Nephron progenitor cell (in vitro differentiated cells): ENCODE results near the gene MAP3K4.

Source experiments
- DNase-seq: peaks from one replicate; pipeline ENCODE4 v3.0.0; 2021
- H3K27ac Mint-ChIP-seq: 2 replicates; pipeline ENCODE4 v1.8.0; 2021; ENCODE audit warnings: mild to moderate bottlenecking, moderate library complexity, mixed read lengths
- H3K27me3 Mint-ChIP-seq: 2 replicates; pipeline ENCODE4 v1.8.0; 2021; ENCODE audit warnings: mild to moderate bottlenecking, low read depth, mixed read lengths; ENCODE audit not compliant: poor library complexity
- H3K36me3 Mint-ChIP-seq: 2 replicates; pipeline ENCODE4 v1.8.0; 2021; ENCODE audit warnings: low read depth, mixed read lengths
- H3K4me1 Mint-ChIP-seq: 2 replicates; pipeline ENCODE4 v1.8.0; 2021; ENCODE audit warnings: mixed read lengths
- H3K4me3 Mint-ChIP-seq: 2 replicates; pipeline ENCODE4 v1.8.0; 2021; ENCODE audit warnings: mild to moderate bottlenecking, moderate library complexity, mixed read lengths
- H3K9me3 Mint-ChIP-seq: 2 replicates; pipeline ENCODE4 v1.8.0; 2021; ENCODE audit warnings: mild to moderate bottlenecking, moderate library complexity, mixed read lengths
- TF ChIP-seq, protein P1 (sequence below): fragments of 200-600 bp; sonication (generic); IDR thresholded peaks from 2 replicates; pipeline ENCODE4 v1.5.0; 2021; ENCODE audit warnings: antibody characterized with exemption

Gene MAP3K4

DNA sequence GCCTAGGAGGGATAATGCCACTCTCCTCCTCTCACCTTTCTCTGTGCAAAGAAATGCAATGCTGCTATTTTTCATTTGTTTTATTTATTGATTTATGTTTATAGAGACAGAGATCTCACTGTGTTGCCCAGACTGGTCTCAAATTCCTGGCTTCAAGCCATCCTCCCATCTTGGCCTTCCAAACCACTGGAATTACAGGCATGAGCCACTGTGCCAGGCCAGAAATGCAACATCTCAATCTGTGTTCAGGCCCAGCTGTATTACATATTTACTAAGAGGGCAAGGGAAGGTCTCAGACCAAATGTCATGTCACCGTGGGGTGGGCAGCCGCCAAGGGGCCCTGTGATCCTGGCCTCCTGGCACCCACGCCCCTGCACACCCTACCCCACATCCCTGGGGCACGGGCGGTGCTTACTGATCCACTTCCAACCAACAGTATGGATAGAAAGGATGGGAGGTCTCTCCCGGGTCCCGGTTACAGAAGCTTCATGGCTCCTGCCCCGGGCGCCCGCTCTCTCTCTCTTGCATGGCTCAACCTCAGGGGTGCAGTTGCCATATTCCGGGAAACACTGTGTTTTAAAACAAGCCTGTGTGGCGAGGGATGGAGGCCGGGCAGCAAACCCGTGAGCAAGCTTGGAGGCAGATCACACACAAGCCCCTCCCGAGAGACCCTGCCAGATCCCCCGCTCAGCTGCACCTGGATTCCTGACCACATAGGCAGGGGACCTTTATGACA lies 170.5 kb downstream of the MAP3K4 start:
- H3K36me3 Mint-ChIP-seq, result peaks cover 81% of the 10 kb centered on the region
- no peaks in the 10 kb centered on the region for H3K27me3 Mint-ChIP-seq
- peak overlapping the region; percentile 45 for H3K27ac Mint-ChIP-seq
- peaks cover 4% of the 10 kb centered on the region for H3K4me1 Mint-ChIP-seq
- TF ChIP-seq, protein P1, sequence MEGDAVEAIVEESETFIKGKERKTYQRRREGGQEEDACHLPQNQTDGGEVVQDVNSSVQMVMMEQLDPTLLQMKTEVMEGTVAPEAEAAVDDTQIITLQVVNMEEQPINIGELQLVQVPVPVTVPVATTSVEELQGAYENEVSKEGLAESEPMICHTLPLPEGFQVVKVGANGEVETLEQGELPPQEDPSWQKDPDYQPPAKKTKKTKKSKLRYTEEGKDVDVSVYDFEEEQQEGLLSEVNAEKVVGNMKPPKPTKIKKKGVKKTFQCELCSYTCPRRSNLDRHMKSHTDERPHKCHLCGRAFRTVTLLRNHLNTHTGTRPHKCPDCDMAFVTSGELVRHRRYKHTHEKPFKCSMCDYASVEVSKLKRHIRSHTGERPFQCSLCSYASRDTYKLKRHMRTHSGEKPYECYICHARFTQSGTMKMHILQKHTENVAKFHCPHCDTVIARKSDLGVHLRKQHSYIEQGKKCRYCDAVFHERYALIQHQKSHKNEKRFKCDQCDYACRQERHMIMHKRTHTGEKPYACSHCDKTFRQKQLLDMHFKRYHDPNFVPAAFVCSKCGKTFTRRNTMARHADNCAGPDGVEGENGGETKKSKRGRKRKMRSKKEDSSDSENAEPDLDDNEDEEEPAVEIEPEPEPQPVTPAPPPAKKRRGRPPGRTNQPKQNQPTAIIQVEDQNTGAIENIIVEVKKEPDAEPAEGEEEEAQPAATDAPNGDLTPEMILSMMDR, result no peak
- H3K9me3 Mint-ChIP-seq, result peaks cover 9% of the 10 kb centered on the region
- no peak for DNase-seq
- no peak overlapping the region for H3K4me3 Mint-ChIP-seq

- Mint-ChIP-seq H3K27me3 (no peaks in the 10 kb centered on the region), H3K9me3 (peaks cover 6% of the 10 kb centered on the region), H3K4me3 (no peak overlapping the region)
These were observed 171.2 kb downstream of the MAP3K4 start for GRCh38 chr6:161162722-161163121.

GRCh38 chr6:161163466-161164181 lies 172.1 kb downstream of the MAP3K4 start:
- Mint-ChIP-seq H3K9me3 (no peaks in the 10 kb centered on the region), H3K4me3 (no peak overlapping the region), H3K27me3 (no peaks in the 10 kb centered on the region), H3K36me3 (peaks cover 69% of the 10 kb centered on the region), H3K4me1 (peaks cover 9% of the 10 kb centered on the region), H3K27ac (no peak overlapping the region)
- TF ChIP-seq, protein P1, result no peak
- no peak for DNase-seq

More at GRCh38 chr6:161162722-161163121, 171.2 kb downstream of the MAP3K4 start:
- H3K4me1 Mint-ChIP-seq, result peaks cover 4% of the 10 kb centered on the region
- no peak for DNase-seq
- H3K36me3 Mint-ChIP-seq, result peaks cover 74% of the 10 kb centered on the region
- TF ChIP-seq, protein P1, result no peak
- no peak overlapping the region for H3K27ac Mint-ChIP-seq

GRCh38 chr6:161164182-161164625 lies 172.6 kb downstream of the MAP3K4 start:
- Mint-ChIP-seq H3K27me3 (no peaks in the 10 kb centered on the region), H3K9me3 (no peaks in the 10 kb centered on the region), H3K4me1 (peaks cover 14% of the 10 kb centered on the region), H3K36me3 (peaks cover 69% of the 10 kb centered on the region), H3K4me3 (no peak overlapping the region), H3K27ac (peak overlapping the region; percentile 22)
- no peak for DNase-seq
- TF ChIP-seq, protein P1, result no peak

DNA sequence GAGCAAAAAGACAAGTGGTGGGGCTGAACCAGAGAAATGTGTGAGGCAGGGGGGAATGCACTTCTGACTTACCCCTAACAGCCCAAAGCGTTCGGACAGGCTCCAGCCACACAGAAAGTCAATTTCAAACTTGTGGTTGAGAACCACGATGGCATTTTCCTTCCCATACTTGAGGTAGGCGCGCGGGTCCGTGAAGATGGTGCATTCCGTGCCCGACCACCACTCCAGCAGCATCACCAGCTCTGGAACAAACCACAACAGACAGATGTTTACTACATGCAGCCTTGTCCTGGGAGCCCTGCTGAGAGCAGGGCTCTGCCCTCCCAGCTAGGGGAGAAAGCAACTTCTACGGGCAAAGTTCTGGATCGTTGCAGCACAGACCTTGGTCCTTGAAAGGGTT lies 174.6 kb downstream of the MAP3K4 start:
- DNase-seq, result no peak
- TF ChIP-seq, protein P1, result no peak
- Mint-ChIP-seq H3K27me3 (peaks cover 3% of the 10 kb centered on the region), H3K27ac (peak overlapping the region; percentile 62), H3K36me3 (peaks cover 77% of the 10 kb centered on the region), H3K4me3 (no peak overlapping the region), H3K4me1 (peaks cover 14% of the 10 kb centered on the region), H3K9me3 (peaks cover 9% of the 10 kb centered on the region)
